OCI-LY3 (cell line): Measurements from ENCODE around the gene ARMC9.

Source experiments
- H2AFZ ChIP-seq: fragments of 200-600, 300-600 bp; shearing (Covaris generic); 2 replicates; pipeline ENCODE4 v1.6.0; 2014; ENCODE audit warnings: antibody characterized with exemption, low read depth, low read length
- H3K27ac ChIP-seq: fragments of 200-600, 300-600 bp; sonication (generic); 2 replicates; pipeline ENCODE4 v1.5.1; 2014; ENCODE audit warnings: mild to moderate bottlenecking, low read length, moderate library complexity, mixed read lengths
- H3K27me3 ChIP-seq: fragments of 200-600, 300-600 bp; sonication (generic); 2 replicates; pipeline ENCODE4 v1.6.1; 2014; ENCODE audit warnings: low read depth, low read length, mixed read lengths
- H3K36me3 ChIP-seq: fragments of 200-600, 300-600 bp; sonication (generic); replicated peaks from 2 replicates; pipeline ENCODE3; 2014; ENCODE audit warnings: low read depth, low read length, mixed read lengths
- H3K4me1 ChIP-seq: fragments of 300-600, 200-600 bp; sonication (generic); 2 replicates; pipeline ENCODE4 v1.6.1; 2014; ENCODE audit warnings: low read length, mixed read lengths
- H3K4me2 ChIP-seq: fragments of 200-600, 300-600 bp; sonication (generic); 2 replicates; pipeline ENCODE4 v1.6.1; 2014; ENCODE audit warnings: low read length, mixed read lengths
- H3K4me3 ChIP-seq: fragments of 300-600, 200-600 bp; sonication (generic); 2 replicates; pipeline ENCODE4 v1.5.1; 2014; ENCODE audit warnings: antibody characterized with exemption, mild to moderate bottlenecking, low read length, moderate library complexity
- H3K79me2 ChIP-seq: fragments of 300-600, 200-600 bp; shearing (Covaris generic); 2 replicates; pipeline ENCODE4 v1.6.1; 2014; ENCODE audit warnings: mild to moderate bottlenecking, low read length, mixed read lengths
- H3K9ac ChIP-seq: fragments of 300-600, 200-600 bp; shearing (Covaris generic); 2 replicates; pipeline ENCODE4 v1.6.0; 2014; ENCODE audit warnings: mild to moderate bottlenecking, low read length, moderate library complexity
- H3K9me3 ChIP-seq: fragments of 200-600, 300-600 bp; shearing (Covaris generic); 2 replicates; pipeline ENCODE4 v1.6.1; 2014; ENCODE audit warnings: low read length, mixed read lengths; ENCODE audit not compliant: insufficient read depth
- H4K20me1 ChIP-seq: fragments of 200-600, 300-600 bp; sonication (generic); 2 replicates; pipeline ENCODE4 v1.6.1; 2016; ENCODE audit warnings: low read length, mixed read lengths; ENCODE audit not compliant: insufficient read depth
- EZH2phosphoT487 ChIP-seq: fragments of 200-600 bp; shearing (Covaris generic); IDR thresholded peaks from 2 replicates; pipeline ENCODE4 v1.6.1; 2018; ENCODE audit warnings: antibody characterized with exemption, mixed run types, low read depth
- TF ChIP-seq, protein P1 (sequence below): fragments of 200-600, 300-600 bp; sonication (generic); IDR thresholded peaks from 2 replicates; pipeline ENCODE4 v1.5.1; 2014; ENCODE audit warnings: antibody characterized with exemption, low read length, low read depth

Gene ARMC9

GRCh38 chr2:231359441-231359840, 161.0 kb downstream of the ARMC9 start:
- TF ChIP-seq, protein P1, sequence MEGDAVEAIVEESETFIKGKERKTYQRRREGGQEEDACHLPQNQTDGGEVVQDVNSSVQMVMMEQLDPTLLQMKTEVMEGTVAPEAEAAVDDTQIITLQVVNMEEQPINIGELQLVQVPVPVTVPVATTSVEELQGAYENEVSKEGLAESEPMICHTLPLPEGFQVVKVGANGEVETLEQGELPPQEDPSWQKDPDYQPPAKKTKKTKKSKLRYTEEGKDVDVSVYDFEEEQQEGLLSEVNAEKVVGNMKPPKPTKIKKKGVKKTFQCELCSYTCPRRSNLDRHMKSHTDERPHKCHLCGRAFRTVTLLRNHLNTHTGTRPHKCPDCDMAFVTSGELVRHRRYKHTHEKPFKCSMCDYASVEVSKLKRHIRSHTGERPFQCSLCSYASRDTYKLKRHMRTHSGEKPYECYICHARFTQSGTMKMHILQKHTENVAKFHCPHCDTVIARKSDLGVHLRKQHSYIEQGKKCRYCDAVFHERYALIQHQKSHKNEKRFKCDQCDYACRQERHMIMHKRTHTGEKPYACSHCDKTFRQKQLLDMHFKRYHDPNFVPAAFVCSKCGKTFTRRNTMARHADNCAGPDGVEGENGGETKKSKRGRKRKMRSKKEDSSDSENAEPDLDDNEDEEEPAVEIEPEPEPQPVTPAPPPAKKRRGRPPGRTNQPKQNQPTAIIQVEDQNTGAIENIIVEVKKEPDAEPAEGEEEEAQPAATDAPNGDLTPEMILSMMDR = no peak
- no peak for TF ChIP-seq EZH2phosphoT487
- no peaks in the 10 kb centered on the region for H3K27me3 ChIP-seq
- no peak overlapping the region for H3K9ac ChIP-seq
- no peak overlapping the region for H3K4me3 ChIP-seq
- H2AFZ ChIP-seq = no peak overlapping the region
- peaks cover 7% of the 10 kb centered on the region; the same call in 1 of the 2 replicates for H3K4me1 ChIP-seq
- no peaks in the 10 kb centered on the region for H3K79me2 ChIP-seq
- no peak overlapping the region for H3K27ac ChIP-seq
- no peak overlapping the region for H3K4me2 ChIP-seq
- no peaks in the 10 kb centered on the region for H3K9me3 ChIP-seq
- no peaks in the 10 kb centered on the region for H3K36me3 ChIP-seq
- no peaks in the 10 kb centered on the region for H4K20me1 ChIP-seq

GRCh38 chr2:231359948-231360347, 161.5 kb downstream of the ARMC9 start:
- Histone ChIP-seq H3K4me1 (peaks cover 7% of the 10 kb centered on the region; the same call in 1 of the 2 replicates), H3K27ac (no peak overlapping the region), H3K27me3 (no peaks in the 10 kb centered on the region), H2AFZ (no peak overlapping the region), H4K20me1 (no peaks in the 10 kb centered on the region), H3K4me3 (no peak overlapping the region), H3K9ac (no peak overlapping the region), H3K4me2 (no peak overlapping the region), H3K9me3 (no peaks in the 10 kb centered on the region), H3K36me3 (no peaks in the 10 kb centered on the region), H3K79me2 (no peaks in the 10 kb centered on the region)
- TF ChIP-seq, protein P1 = no peak
- no peak for TF ChIP-seq EZH2phosphoT487

GRCh38 chr2:231360401-231360800, 162.0 kb downstream of the ARMC9 start:
- Histone ChIP-seq H2AFZ (no peak overlapping the region), H3K79me2 (no peaks in the 10 kb centered on the region), H4K20me1 (no peaks in the 10 kb centered on the region), H3K9ac (no peak overlapping the region), H3K4me3 (no peak overlapping the region), H3K4me1 (peaks cover 7% of the 10 kb centered on the region; the same call in 1 of the 2 replicates), H3K27ac (no peak overlapping the region), H3K36me3 (no peaks in the 10 kb centered on the region), H3K9me3 (no peaks in the 10 kb centered on the region), H3K27me3 (no peaks in the 10 kb centered on the region), H3K4me2 (no peak overlapping the region)
- no peak for TF ChIP-seq EZH2phosphoT487
- TF ChIP-seq, protein P1 = no peak

- Histone ChIP-seq H3K27me3 (no peaks in the 10 kb centered on the region), H3K9me3 (no peaks in the 10 kb centered on the region), H2AFZ (no peak overlapping the region), H3K36me3 (no peaks in the 10 kb centered on the region), H4K20me1 (no peaks in the 10 kb centered on the region), H3K4me2 (no peak overlapping the region), H3K9ac (no peak overlapping the region), H3K4me3 (no peak overlapping the region), H3K79me2 (no peaks in the 10 kb centered on the region), H3K4me1 (peaks cover 7% of the 10 kb centered on the region; the same call in 1 of the 2 replicates), H3K27ac (no peak overlapping the region)
- TF ChIP-seq EZH2phosphoT487 = no peak
- TF ChIP-seq, protein P1 = no peak
Measured at GRCh38 chr2:231360881-231361371, 162.5 kb downstream of the ARMC9 start.
